GM12864 (cell line): ENCODE results near the gene CHI3L1.

Experiments
- DNase-seq: peaks from one replicate; pipeline ENCODE4 v3.0.0-alpha.2; 2011; ENCODE audit warnings: low read depth
- H3K4me3 ChIP-seq: 2 replicates; pipeline ENCODE4 v1.5.1; 2011; ENCODE audit warnings: mild to moderate bottlenecking, low read depth, low read length, control low read depth
- CTCF ChIP-seq: IDR thresholded peaks from 2 replicates; pipeline ENCODE4 v1.5.1; 2011; ENCODE audit warnings: low read depth, mild to moderate bottlenecking, moderate library complexity, low read length, control low read depth, inconsistent platforms; ENCODE audit errors: missing control alignments

The CHI3L1 gene

GRCh38 chr1:203207751-203208150, 21.2 kb upstream of the CHI3L1 start:
- no peak for DNase-seq
- no peak overlapping the region for H3K4me3 ChIP-seq
- TF ChIP-seq CTCF, result no peak

GRCh38 chr1:203206129-203206687, 19.7 kb upstream of the CHI3L1 start:
- no peak overlapping the region for H3K4me3 ChIP-seq
- no peak for TF ChIP-seq CTCF
- no peak for DNase-seq

- TF ChIP-seq CTCF, result no peak
Measured at GRCh38 chr1:203204756-203205155, 18.3 kb upstream of the CHI3L1 start.

GRCh38 chr1:203202431-203203245, 16.1 kb upstream of the CHI3L1 start:
- no peak overlapping the region for H3K4me3 ChIP-seq
- DNase-seq, result no peak
- no peak for TF ChIP-seq CTCF

More at GRCh38 chr1:203204756-203205155, 18.3 kb upstream of the CHI3L1 start:
- no peak overlapping the region for H3K4me3 ChIP-seq
- no peak for DNase-seq

- no peak overlapping the region for H3K4me3 ChIP-seq
- TF ChIP-seq CTCF, result no peak
- DNase-seq, result no peak
Measured at GRCh38 chr1:203201516-203202205, 15.2 kb upstream of the CHI3L1 start.

GRCh38 chr1:203200916-203201315, 14.4 kb upstream of the CHI3L1 start:
- no peak overlapping the region for H3K4me3 ChIP-seq
- TF ChIP-seq CTCF, result no peak
- no peak for DNase-seq
